Suppressor macrophage (primary cell): ENCODE measurements around the gene SIN3A.
"Not testable (repeated sequence)": the region's sequence is repeated elsewhere in the genome, so short reads cannot be mapped to it uniquely, and the experiment has no call there.

Experiments
- DNase-seq, 4 experiments: peaks; one replicate each; pipeline ENCODE4 v3.0.0-alpha.2; 2020 to 2022

SIN3A gene

DNA sequence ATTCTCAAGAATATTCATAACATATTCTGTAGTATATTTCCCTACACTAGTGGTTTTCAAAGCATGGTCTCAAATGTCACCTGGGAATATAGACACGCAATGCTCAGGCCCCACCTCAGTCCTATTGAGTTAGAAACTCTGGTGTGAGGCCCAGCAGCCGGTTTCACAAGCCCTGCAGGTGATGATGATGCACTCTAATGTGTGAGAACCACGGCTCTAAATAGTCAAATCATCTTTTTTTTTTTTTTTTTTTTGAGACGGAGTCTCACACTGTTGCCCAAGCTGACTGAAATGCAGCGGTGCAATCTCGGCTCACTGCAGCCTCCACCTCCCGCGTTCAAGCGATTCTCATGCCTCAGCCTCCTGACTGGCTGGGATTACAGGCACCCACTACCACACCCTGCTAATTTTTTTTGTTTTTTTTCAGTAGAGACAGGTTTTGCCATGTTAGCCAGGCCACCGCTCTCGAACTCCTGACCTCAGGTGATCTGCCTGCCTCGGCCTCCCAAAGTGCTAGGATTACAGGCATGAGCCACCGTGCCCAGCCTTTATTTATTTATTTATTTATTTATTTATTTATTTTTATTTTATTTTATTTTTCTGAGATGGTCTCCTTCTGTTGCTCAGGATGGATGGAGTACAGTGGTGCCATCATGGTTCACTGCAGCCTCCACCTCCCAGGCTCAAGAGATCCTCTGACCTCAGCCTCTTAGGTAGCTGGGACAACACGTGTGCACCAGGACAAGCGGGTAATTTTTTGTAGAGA, 117.7 kb downstream of the SIN3A start:
- not testable (repeated sequence) for DNase-seq

DNA sequence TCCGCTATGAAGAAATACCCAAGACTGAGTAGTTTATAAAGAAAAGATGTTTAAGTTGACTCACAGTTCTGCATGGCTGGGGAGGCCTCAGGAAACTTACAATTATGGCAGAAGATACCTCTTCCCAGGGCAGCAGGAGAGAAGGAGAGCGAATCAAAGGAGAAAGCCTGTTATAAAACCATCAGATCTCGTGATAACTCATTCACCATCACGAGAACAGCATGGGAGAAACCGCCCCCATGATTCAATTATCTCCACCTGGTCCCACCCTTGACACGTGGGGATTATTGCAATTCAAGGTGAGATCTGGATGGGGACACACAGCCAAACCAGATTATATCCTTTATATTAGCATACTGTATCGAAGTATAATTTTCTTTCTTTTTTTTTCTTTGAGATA, 119.4 kb downstream of the SIN3A start:
- not testable (repeated sequence) for DNase-seq

DNA sequence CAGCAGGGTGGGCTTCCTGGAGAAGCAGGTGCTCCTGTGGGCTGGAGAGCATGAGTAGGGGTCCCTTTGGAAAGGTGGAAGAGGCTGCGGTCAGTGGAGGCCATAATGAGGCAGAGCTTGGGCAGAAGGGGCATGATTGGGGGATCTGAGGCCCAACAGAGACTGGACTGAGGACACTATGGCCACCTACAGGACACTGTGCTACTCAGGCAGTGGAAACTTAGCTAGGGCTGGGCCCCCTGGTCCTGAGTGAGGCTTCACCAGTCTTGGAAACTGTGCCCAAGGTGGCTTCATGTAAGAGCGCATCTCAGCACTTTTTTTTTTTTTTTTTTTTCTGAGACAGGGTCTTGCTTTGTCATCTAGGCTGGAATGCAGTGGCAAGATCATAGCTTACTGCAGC, 121.9 kb downstream of the SIN3A start:
- DNase-seq, result no peak

DNA sequence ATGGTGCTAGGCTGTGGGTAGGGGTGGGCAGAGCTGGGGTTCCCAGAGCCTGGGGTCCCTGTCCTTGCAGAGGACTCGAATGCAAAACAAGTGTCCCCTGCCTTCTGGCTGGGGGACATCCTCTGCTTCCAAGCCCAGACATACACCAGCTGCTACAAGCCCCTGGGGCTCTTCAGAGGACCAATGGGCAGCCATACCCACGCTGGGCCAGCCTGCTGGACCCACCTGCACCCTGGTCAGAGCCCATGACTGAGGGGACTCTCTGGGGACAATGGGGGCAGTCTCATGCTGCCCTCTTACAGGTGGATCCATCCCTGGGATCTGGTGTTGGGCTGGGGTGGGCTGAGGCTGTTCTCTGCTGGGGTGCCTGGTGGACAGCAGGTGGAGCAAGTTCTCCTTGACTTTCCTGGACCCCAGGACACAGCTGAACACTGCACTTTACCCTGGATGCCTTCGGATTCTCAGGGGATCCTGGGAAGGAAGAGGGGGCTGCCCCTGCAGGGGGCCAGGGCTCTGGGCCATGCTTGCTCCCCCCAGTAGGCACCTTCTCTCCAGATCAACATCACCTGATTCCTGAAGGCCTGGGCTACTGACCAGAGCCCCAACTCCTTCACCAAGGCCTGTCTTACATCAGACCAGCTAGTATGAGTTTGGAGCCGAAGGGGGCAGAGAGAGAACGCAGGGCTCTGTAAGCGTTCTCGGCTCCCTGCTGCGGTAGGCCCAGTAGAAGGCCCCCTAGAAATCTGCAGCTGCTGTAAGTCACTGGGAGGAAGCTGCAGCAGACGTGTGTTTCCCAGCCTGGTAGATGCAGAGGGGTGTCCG, 122.8 kb downstream of the SIN3A start:
- DNase-seq, result no peak

DNA sequence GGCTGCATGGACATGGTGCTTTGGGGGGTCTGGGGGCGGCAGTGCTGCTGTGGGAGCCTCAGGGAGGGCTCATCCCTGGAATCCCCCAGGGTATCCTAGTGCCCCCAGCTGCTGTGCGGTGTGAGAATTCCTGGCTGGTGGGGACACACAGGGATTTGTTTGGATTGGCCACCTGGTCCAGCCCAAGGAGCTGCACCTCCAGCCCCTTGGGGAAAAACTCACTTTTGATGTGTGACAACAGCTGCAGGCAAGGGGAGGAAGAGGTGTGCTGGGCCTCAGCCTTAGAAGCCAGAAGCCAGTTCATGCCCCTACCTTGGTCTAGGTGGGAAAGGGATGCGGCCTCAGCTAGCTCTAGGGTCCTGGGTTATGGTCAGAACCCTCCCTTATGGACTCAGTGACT, 124.0 kb downstream of the SIN3A start:
- no peak for DNase-seq

DNA sequence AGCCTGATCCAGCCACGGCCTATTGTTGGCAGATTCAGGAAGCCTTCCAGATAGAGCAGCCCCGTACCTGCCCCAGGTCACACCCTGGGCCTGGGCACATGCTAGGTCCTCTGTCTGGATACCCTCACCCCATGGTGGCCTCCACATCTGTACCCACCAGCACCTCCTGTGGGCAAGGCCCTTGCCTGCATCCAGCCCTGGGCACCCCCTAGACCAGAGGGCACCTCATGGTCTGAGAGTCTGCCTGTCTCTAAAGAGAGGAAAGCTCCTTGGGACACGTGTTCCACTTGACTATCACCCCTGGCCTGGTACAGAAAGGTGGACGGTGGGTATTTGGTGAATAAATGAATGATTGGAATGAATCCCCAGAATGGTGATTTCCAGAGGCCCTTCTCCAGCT, 124.5 kb downstream of the SIN3A start:
- DNase-seq, result no peak

DNA sequence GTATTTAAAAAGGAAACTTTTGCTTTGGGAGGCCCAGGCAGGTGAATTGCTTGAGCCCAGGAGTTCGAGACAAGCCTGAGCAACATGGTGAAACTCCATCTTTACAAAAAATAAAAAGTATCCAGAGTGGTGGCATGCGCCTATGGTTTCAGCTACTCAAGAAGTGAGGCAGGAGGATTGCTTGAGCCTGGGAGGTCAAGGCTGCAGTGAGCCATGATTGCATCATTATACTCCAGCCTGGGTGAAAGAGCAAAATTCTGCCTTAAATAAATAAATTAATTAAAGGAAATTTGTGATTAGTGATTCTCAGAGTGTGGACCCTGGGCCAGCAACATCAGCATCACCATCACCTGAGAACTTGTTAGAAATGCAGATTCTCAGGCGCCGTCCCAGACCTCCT, 125.6 kb downstream of the SIN3A start:
- DNase-seq, result no peak

DNA sequence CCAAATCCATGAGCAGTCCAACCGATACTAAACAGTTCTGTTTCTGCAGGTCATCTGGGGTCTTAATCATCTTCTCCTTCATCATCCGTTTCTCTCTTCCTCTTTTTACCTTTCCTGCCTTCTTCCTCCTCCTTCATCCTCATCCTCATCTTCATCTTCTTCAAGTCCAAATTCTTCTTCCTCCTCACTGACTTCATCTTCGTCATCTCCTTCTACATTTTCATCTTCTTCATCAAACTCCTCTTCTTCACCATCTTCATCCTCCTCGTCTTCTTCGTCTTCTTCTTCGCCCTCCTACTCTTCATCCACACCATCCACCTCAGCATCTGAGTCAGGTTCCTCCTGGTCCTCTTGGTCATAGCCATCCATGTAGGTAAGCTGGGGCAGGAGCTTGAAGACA, 129.8 kb downstream of the SIN3A start:
- DNase-seq, result no peak
